Measurements from ENCODE around the gene RNF144A.

- TF ChIP-seq GATA2 (IDR thresholded peaks at IDR 0.05; ENCODE audit: low read depth, low read length) (no peak), GATA3 (IDR thresholded peaks at IDR 0.05; ENCODE audit: low read depth, low read length) (no peak)
Measured at GRCh38 chr2:7028846-7029245, 111.6 kb downstream of the RNF144A start.
